Spleen (tissue), 7 donors: Measurements from ENCODE around the gene CDCA8.

Source experiments
- CTCF ChIP-seq, 11 experiments: fragments of 200-600 bp in 7 of 11; fragments of 450-650 bp in 4 of 11; sonication (generic) in 4 of 11; IDR thresholded peaks in 8 of 11; conservative IDR thresholded peaks in 3 of 11; 1 replicate in 7 of 11; 2 replicates in 4 of 11; pipeline versions ENCODE4 v1.4.0 to v1.8.0; 2016 to 2021; ENCODE audit warnings: antibody characterized with exemption in 11 of 11, inconsistent platforms in 4 of 11, mild to moderate bottlenecking in 1 of 11
- POLR2A ChIP-seq, 3 donors: fragments of 450-650 bp; IDR thresholded peaks; one replicate each; pipeline ENCODE4 v1.5.1; 2017; ENCODE audit warnings: antibody characterized with exemption in 3 of 3, mild to moderate bottlenecking in 1 of 3
- POLR2AphosphoS5 ChIP-seq, 3 donors: sonication (generic); formaldehyde crosslinking; IDR thresholded peaks; one replicate each; pipeline ENCODE4 v1.5.1; 2017; ENCODE audit warnings: antibody characterized with exemption in 3 of 3
- donor health status: DM: no; HTN: no; CAD: no; lungs with moderate emphysema.
- donor health status: DM: no; HTN: no; CAD: no.
- donor health status: DM: no; HTN: no; CAD: no.

GRCh38 chr1:37705399-37705798, 13.1 kb downstream of the CDCA8 start:
- TF ChIP-seq POLR2AphosphoS5 (IDR thresholded peaks at IDR 0.05) (no peak), CTCF (IDR thresholded peaks at IDR 0.05 in 8 of 11, conservative IDR thresholded peaks at IDR 0.05 in 3 of 11) (no peak), POLR2A (IDR thresholded peaks at IDR 0.05) (no peak)
